Middle frontal gyrus (tissue), 1 donor: ENCODE data around the gene DLG3.
"Not testable (repeated sequence)": the region's sequence is repeated elsewhere in the genome, so short reads cannot be mapped to it uniquely, and the experiment has no call there.

Source experiments
- DNase-seq: peaks from one replicate; pipeline ENCODE4 v3.0.0-alpha.2; 2015; ENCODE audit warnings: low spot score; ENCODE audit errors: extremely low spot score

Gene DLG3

DNA sequence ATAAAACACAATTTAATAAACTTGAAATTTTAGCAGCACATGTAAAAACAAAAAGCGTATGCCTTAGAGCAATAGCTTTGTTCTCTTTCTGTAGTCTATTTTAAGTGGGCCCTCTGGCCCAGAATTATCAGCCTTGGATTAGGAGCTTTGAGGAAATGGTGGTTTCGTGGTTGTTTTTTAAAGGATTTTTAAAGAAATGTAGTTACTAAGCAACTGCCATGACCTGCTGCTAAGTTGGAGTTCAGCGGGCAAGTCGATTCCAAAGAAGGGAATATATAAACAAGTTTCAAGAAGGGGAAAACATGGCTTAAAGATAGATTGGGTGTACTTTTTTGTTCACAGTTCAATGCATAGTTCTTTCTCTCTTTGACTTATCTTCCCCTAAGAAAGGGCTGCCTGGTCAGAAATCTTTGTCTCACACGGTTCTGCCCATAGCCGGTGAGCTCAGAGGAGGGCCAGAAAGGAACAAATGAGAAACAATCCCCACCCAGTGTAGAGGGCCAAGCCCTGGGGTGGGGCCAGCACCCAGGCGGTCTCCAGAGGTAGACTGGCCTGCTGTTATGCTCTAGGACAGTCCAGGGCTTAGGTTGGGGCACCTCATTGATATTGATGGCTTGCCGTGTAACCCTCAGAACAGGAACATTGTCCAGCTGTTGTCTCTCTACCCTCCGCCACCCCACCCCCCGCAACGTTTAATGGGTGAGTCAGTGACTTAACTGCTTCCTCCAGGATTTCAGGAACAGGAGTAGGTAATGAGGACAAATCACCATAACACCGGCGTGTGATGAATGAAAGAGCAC is 32.5 kb downstream of the DLG3 start:
- DNase-seq, result no peak

- DNase-seq, result no peak
Measured at GRCh38 chrX:70477734-70478075, 33.1 kb downstream of the DLG3 start.

GRCh38 chrX:70478526-70479245 is 34.1 kb downstream of the DLG3 start:
- no peak for DNase-seq

DNA sequence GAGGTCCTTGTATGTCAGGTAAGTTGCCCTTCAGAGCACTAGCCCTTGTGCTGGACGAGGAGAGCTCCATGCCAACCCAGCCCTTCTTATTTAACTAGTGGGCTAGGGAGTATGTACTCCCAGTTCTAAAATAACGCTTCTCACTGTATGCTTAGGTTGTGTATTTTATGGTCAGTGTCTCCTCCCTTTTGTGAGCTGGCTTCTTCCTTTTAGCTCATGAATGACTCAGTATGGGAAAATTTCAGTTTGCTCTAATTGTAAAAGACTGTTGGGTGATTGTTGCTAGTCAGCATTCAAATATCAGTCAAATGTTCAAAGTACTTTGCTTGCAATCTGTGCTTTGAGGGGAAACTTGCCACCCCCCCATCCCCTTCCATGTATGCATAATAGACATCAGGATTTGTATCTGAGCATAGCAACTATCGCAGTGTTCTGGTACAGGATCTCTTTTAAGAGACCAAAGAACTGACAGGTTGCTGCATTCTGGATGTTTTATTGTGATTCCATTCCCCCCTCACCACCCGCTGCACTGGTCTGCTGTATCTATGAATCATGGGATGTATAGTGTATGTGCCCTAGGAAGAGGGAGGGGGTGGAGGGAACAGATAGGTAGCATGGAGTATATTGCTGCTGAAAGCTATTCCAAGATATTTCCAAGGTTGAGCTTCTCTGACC is 34.7 kb downstream of the DLG3 start:
- no peak for DNase-seq

DNA sequence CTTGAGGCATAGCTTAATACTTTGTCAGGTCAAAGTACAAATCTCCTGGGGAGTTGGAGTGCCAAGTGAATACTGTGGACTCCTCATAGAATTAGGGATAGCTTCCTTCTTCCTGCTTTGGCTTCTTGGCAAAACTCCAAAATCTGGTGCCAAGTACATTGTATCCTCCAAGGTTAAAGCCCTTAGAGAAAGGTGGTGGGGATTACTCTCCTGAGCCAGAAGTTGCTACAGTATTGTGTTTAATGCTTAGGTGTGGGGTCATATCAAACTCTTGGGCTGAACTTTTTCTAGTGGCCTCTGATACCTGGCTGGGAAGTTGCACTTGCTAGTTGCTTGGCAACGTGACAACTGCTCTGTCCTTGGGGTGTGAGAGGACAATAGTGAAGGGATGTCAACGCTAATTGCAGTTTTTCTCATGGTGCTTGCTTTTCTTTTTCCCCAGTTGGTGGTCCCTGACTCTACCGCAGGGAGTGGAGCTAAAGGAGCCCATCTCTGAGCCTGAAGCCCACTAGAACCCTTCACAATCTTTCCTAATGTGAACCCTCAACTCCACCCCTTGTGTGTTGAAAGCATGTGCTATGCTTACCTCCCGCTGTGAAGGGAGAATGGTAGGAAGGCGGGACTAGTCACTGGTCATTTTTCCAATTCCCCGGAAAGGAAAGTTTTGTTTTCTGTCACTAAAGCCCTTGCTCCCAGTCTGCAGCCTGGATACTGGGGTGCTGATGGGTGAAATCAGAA is 35.5 kb downstream of the DLG3 start:
- no peak for DNase-seq

- DNase-seq, result peak; percentile 31
Measured at GRCh38 chrX:70480660-70481018, 36.0 kb downstream of the DLG3 start.

- DNase-seq, result no peak
Measured at GRCh38 chrX:70481471-70482270, 37.0 kb downstream of the DLG3 start.

GRCh38 chrX:70482300-70482699 is 37.7 kb downstream of the DLG3 start:
- DNase-seq, result no peak

GRCh38 chrX:70485466-70485865 is 40.8 kb downstream of the DLG3 start:
- DNase-seq, result no peak

DNA sequence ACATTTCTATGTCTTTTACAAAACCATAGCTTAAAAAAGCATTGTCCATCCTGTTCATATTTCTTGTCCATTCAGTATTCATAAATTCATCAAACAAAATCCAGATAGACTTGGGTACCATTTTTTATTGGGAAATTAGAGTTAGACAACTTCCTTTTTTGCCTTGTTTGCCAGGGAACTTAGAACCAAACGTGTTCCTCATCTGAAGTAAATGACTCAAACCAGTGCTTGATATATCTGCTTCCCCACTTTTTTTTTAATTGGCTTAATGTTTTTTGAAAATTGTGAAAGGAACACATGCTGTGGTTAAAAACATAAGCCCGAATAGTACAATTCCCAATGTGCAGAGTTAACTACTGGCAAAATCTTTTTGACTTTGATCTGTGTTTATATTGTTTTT is 44.2 kb downstream of the DLG3 start:
- DNase-seq, result no peak

DNA sequence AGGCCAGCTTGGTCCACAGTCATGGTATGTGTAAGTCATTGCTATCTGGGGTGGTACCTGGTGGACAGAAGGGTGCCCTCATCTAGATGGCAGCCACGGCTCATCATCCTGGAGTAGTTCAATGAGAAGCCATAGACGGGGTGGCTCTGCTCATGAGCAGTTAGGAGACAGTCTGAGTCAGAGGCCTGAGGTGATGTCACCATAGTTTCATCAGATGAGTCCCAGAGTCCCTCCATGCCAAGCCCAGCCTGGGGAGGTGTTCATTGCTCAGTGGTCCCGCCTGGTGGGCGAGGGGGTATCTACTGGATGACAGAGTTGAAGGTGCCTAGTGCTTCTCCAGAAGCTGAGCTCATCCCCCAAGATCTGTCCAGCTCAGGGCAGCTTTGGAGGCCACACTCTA is 49.8 kb downstream of the DLG3 start:
- no peak for DNase-seq

GRCh38 chrX:70496491-70496890 is 51.9 kb downstream of the DLG3 start:
- DNase-seq, result no peak

DNA sequence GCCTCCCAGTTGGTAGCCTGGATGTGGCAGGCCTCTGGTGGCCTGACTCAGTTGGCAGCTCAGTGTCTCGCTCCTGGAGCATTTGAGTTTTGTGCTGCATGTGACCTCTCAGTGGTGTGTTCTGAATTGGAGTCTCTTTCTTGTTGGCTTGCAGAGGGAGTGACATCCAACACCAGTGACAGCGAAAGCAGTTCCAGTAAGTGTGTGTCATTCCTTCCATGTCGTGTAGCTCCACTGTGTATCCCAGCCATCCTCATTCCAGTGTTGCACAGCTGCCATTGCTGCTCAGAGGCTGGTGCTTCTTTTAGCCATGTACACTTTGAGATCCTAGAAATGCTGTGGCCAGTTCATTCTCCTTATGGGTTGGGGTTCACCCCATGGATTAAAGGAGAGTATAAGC is 52.4 kb downstream of the DLG3 start:
- DNase-seq, result no peak

DNA sequence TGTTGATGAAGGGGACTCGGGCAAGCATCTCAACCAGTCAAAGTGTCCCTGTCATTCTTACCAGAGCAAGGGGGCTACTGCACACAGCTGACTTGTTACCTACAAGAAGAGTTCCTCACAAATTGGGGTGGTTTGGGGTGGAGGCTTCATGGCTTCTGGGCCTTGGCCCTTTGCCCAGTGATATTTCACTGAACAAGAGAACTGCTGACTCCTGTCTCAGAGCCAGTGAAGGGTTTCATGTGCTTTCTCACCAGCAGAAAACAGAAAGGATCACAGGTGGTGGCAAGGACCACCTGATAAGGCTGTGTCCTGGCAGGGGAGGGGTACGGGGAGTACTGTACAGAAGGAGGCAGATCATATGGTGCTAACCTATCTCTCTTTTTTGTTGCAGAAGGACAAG is 53.5 kb downstream of the DLG3 start:
- DNase-seq, result no peak

- no peak for DNase-seq
Measured at GRCh38 chrX:70500826-70501225, 56.2 kb downstream of the DLG3 start.

GRCh38 chrX:70504772-70505450 is 60.3 kb downstream of the DLG3 start:
- no peak for DNase-seq

DNA sequence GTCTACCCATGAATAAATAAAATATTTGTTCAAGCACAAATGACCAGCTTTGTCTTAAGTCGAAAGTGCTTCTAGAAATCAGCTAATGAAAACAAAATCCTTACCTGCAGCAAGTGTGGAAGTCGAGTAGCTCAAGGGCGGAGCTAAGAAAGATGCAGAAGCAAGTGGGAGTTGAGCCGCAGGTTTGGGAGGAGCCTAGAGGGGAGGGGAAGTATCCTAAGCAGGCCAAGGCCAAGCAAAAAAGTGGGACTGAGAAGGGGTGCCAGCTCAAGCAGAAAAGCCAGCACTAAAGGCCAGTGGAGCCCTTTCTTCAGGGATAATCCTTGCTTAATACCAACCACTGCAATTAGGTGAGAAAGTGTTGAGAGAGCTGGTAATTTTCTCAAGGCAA is 60.8 kb downstream of the DLG3 start:
- no peak for DNase-seq

DNA sequence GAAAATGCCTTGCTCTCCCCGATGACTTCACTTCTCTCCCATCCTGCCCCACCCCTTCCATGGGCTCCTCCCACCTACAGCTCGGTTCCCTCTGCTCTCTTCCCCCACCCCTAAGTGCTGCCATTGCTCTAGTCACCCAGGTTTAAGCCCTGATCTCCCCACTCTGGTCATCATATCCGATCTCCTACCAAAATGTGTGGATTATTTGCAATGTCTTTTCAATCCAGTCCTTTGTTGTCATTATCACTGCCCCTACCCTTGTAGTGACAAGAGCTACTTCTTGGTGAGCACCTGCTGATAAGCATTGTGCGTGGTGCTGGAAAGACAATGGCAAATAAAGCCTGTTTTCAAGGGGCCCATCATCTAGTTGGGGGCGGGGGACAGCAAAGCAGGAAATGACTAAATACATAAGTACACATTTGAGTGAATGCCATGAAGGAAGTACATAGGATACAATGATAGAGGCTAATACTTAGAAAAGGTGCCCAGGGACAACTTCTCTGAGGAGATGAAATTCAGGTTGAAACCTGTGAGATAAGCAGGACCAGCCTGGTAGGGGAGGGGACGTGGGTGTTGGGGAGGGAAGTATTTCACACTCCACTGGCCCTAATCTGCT is 63.8 kb downstream of the DLG3 start:
- no peak for DNase-seq

DNA sequence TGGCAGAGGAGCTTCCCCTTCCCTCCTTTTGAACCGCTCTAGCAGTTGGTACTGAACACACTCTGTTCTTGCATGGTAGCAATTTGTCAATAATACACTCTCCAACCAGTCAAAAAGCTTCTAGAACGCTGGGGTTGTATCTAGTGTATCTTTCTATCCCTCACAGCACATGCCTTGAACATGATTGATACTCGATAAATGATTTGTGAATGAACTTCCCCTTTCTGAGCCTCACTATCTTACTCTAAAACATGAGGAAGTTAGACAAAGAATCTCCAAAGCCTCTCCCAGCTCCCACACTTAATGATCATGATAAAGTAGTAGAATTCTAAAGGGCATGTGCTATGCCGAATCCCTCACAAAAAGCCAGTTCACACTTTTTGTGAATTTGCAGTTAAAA is 64.4 kb downstream of the DLG3 start:
- no peak for DNase-seq

GRCh38 chrX:70515270-70515669 is 70.6 kb downstream of the DLG3 start:
- DNase-seq, result not testable (repeated sequence)
